ENCODE measurements around the gene SUPT4H1. TPM values are rescaled to one million over a fixed set of nuclear protein-coding genes. Genes with fewer than 3 reads are reported as not detected.

Gene SUPT4H1
- total and polyA plus RNA-seq, 9 of the 15 experiments (the other 6 are each of a cell fraction or from before 2014, with no cell fraction given): 62.1 to 320 (median 117) TPM

GRCh38 chr17:58351831-58352595 lies at the start of gene SUPT4H1 (continued):
- TF ChIP-seq, protein P1, sequence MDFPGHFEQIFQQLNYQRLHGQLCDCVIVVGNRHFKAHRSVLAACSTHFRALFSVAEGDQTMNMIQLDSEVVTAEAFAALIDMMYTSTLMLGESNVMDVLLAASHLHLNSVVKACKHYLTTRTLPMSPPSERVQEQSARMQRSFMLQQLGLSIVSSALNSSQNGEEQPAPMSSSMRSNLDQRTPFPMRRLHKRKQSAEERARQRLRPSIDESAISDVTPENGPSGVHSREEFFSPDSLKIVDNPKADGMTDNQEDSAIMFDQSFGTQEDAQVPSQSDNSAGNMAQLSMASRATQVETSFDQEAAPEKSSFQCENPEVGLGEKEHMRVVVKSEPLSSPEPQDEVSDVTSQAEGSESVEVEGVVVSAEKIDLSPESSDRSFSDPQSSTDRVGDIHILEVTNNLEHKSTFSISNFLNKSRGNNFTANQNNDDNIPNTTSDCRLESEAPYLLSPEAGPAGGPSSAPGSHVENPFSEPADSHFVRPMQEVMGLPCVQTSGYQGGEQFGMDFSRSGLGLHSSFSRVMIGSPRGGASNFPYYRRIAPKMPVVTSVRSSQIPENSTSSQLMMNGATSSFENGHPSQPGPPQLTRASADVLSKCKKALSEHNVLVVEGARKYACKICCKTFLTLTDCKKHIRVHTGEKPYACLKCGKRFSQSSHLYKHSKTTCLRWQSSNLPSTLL (IDR thresholded peaks at IDR 0.05): no peak
- TF ChIP-seq HLTF (IDR thresholded peaks at IDR 0.05) (no peak), STAT6 (CRISPR knock-in tag; IDR thresholded peaks at IDR 0.05) (0 out of 2 replicates have a peak, but pooled peaks have one; percentile 87), EGR1 (conservative IDR thresholded peaks at IDR 0.05) (peak; percentile 83), FOXK1 (CRISPR knock-in tag; IDR thresholded peaks at IDR 0.05; ENCODE audit: borderline replicate concordance) (peak; percentile 97), ATF1 (CRISPR knock-in tag; IDR thresholded peaks at IDR 0.05) (no peak), ATF1 (tag; IDR thresholded peaks at IDR 0.05) (peak; percentile 66), ZNF586 (CRISPR knock-in tag; conservative IDR thresholded peaks at IDR 0.05) (no peak), BMI1 (IDR thresholded peaks at IDR 0.05; ENCODE audit: low read length) (no peak), THRAP3 (IDR thresholded peaks at IDR 0.05; ENCODE audit: borderline replicate concordance) (no peak), ZNF449 (CRISPR knock-in tag; IDR thresholded peaks at IDR 0.05) (no peak), BCOR (IDR thresholded peaks at IDR 0.05) (no peak), U2AF2 (optimal IDR thresholded peaks at IDR 0.05; ENCODE audit: low read depth, low read length) (no peak), CBX8 (IDR thresholded peaks at IDR 0.05; ENCODE audit: borderline replicate concordance, extremely low read depth, low read depth, low read length, poor library complexity, severe bottlenecking) (no peak), ZFP91 (CRISPR knock-in tag; IDR thresholded peaks at IDR 0.05) (no peak), KLF10 (CRISPR knock-in tag; IDR thresholded peaks at IDR 0.05) (no peak), SLC30A9 (CRISPR knock-in tag; IDR thresholded peaks at IDR 0.05) (no peak), TCF7 (IDR thresholded peaks at IDR 0.05; ENCODE audit: borderline replicate concordance) (peak; percentile 78; the same call in 1 of the 2 replicates), NEUROD1 (IDR thresholded peaks at IDR 0.05; ENCODE audit: borderline replicate concordance, low read depth, low read length, partially characterized antibody) (peak; percentile 64), FOXJ2 (tag; IDR thresholded peaks at IDR 0.05) (no peak), TOE1 (IDR thresholded peaks at IDR 0.05; ENCODE audit: borderline replicate concordance) (no peak), TOE1 (CRISPR knock-in tag; IDR thresholded peaks at IDR 0.05; ENCODE audit: borderline replicate concordance, low read depth) (no peak)
